ENCODE measurements around the gene BTBD18.
"Not testable (repeated sequence)": the region's sequence is repeated elsewhere in the genome, so short reads cannot be mapped to it uniquely, and the experiment has no call there.

The BTBD18 gene

GRCh38 chr11:57728829-57729228, 22.8 kb downstream of the BTBD18 start:
- DNase-seq: no peak

GRCh38 chr11:57727185-57727584, 24.4 kb downstream of the BTBD18 start:
- no peak for DNase-seq

- not testable (repeated sequence) for DNase-seq
Observed at GRCh38 chr11:57716726-57717125, 34.9 kb downstream of the BTBD18 start.

- no peak for DNase-seq
Observed at GRCh38 chr11:57713835-57714234, 37.8 kb downstream of the BTBD18 start.

GRCh38 chr11:57712256-57713150, 39.1 kb downstream of the BTBD18 start, which contains the start of gene TMX2:
TSS of gene TMX2 (plus strand) at chr11:57712593. CDS start at chr11:57712619, 26 bp downstream.
- peak; percentile 99 for DNase-seq

GRCh38 chr11:57711414-57712255, 40.0 kb downstream of the BTBD18 start, which contains the start of gene MED19:
TSS of gene MED19 (minus strand) at chr11:57712215. CDS start at chr11:57712179, 36 bp downstream.
- peak; percentile 93 for DNase-seq

- no peak for DNase-seq
Observed at GRCh38 chr11:57709802-57710367, 41.7 kb downstream of the BTBD18 start.

- not testable (repeated sequence) for DNase-seq
Observed at GRCh38 chr11:57705432-57705831, 46.2 kb downstream of the BTBD18 start.

GRCh38 chr11:57704932-57705331, 46.7 kb downstream of the BTBD18 start:
- no peak for DNase-seq

- DNase-seq: no peak
Observed at GRCh38 chr11:57703341-57703740, 48.3 kb downstream of the BTBD18 start.

GRCh38 chr11:57700425-57700824, 51.2 kb downstream of the BTBD18 start:
- no peak for DNase-seq

- no peak for DNase-seq
Observed at GRCh38 chr11:57699813-57700212, 51.8 kb downstream of the BTBD18 start.

- no peak for DNase-seq
Observed at GRCh38 chr11:57698843-57699365, 52.7 kb downstream of the BTBD18 start.
